NK-92 (cell line): Measurements from ENCODE around the gene SH2D5.

Source experiments
- DNase-seq: peaks from one replicate; lab custom pipeline; 2025; ENCODE audit not compliant: unreplicated experiment; lab: John Stamatoyannopoulos, UW

The SH2D5 gene

DNA sequence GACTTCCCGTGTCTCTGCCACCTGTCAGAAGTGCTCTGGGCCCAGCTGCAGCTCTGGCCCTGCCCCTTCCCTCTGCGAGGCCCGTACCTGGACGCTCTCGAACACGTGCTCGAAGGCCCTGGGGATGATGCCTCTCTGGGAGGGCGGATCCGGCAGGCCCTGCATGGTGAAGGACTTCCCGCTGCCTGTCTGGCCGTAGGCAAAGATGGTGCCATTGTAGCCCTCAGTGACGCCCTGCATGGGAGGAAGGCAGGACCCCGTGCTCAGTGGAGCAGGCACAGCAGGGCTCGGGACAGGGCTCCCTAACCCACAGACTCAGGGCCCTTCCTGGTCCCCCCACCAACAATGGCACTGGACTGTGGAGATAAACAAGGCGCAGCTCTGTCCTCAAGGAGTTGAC is 17.1 kb downstream of the SH2D5 start:
- no peak for DNase-seq

GRCh38 chr1:20713440-20713839 is 19.1 kb downstream of the SH2D5 start:
- DNase-seq: no peak

GRCh38 chr1:20712215-20712577 is 20.3 kb downstream of the SH2D5 start:
- DNase-seq: no peak

DNA sequence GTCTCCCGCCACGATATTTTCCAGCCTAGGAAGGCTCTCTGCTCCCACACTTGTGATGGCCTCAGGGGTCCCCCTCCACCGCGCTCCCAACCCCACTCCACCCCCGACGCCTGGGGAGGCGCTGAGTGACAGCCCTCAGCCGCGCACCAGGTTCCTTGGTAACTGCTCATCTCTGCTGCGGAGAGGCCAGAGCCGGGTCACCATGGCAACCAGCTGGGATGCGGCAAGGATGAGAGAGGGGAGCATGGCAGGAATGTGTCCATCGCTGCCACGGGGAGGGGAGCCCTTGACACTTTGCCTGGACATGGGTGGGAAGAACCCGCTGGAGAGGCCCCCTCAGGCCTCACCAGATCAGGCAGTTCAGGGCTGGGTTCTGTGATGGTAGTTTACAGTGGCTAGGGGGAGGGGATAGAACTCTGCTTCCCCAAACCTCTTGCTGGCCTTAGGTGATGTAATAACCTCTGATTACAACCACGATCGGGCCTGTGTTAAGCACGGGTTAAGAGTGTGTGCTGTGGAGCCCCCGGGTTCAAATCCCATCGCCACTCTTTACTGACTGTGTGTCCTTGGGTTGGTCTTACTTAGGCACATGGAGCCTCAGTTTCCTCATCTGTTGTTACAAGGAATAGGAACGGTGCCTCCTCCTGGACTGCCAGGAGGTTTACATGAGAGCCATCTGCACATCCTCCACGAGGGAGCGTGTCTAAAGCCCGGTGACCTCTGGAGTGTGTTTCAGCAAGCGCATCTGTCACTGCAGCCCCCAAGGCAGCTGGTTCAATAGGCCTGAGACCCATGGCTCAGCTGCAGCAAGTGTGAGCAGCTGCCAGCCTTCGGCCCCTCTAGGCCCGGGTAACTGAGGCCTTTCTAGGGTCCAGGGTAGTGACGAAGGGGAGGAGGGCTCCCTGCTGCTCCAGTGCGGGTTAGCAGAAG is 21.0 kb downstream of the SH2D5 start:
- DNase-seq: no peak

GRCh38 chr1:20710469-20711284 is 21.8 kb downstream of the SH2D5 start:
- DNase-seq: no peak

- no peak for DNase-seq
These were observed 22.6 kb downstream of the SH2D5 start for GRCh38 chr1:20709868-20710267.

DNA sequence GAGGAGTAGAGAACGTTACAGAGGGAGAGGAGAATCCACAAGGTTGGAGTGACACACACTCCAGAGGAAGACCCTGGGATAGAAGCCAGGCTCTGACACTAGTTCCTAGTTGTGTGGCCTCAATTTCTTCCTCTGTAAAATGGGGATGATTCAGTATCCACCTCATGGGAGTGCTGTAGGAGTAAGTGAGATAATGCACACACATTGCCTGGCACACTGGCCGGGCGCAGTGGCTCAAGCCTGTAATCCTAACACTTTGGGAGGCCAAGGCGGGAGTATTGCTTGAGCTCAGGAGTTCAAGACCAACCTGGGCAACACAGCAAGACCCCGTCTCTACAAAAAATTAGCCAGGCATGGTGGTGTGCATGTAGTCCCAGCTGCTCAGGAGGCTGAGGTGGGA is 23.6 kb downstream of the SH2D5 start:
- DNase-seq: no peak

DNA sequence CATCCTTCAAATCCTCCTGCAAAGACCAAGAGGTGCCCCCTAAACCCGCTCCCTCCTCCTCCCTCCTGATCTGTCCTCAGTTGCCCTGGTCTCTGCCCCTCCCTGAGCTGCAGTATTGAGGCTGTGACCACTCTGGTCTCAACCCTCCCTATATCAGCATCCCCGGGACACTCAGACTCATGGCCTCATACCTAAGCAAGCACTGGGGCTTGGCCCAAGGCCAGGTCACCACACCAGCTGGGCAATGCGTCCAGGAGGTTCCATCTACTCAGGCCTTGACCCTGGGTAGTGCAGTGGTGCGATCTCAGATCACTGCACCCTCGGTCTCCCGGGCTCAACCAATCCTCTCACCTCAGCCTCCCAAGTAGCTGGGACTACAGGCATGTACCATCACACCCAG is 24.4 kb downstream of the SH2D5 start:
- no peak for DNase-seq

- DNase-seq: no peak
These were observed 25.7 kb downstream of the SH2D5 start for GRCh38 chr1:20706841-20707240.

- no peak for DNase-seq
These were observed 27.2 kb downstream of the SH2D5 start for GRCh38 chr1:20705203-20705755.

- DNase-seq: no peak
These were observed 27.9 kb downstream of the SH2D5 start for GRCh38 chr1:20704390-20705202.

DNA sequence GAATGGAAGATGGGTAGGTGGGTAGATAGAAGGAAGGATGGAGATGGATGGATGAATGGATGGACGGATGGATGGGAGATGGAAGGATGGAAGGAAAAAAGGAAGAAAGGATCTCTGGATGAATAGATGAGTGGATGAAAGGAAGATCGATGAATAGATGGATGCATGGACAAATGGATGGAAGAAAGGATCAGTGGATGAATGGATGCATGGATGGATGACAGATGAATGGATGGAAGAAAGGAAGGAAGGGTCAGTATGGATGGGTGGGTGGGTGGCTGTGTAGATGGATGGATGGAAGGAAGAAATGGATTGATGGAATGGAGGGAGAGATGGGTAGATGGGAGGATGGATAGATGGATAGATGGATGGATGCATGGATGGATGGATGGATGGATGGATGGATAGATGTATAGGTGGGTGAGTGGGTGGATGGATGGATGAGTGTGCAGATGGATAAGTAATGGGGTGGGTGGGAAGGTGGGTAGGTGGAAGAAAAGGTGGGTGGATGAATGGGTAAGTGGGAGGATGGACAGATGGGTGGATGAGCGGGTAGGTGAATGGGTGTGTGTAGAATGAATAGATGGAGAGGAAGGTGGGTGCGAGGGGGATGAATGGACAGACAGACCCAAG is 29.3 kb downstream of the SH2D5 start:
- DNase-seq: no peak

DNA sequence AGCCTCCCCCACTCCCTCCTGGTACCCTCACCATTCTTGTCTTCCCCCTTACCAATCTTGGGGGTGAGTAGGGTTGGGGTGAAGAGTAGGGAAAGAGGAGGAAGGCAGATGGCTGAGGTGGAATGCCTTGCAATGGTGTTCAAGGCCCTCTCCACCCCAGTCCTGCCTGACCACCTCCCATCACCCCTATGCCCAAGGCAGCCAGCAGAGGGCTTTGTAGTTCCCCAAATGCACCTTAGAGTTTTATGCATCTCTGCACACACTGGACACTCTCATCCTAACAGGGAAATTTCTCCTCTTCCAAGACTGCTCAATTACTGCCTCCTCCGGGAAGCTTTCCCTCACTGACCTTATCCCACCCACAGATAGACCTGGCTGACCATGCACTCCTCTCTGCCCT is 30.1 kb downstream of the SH2D5 start:
- no peak for DNase-seq

DNA sequence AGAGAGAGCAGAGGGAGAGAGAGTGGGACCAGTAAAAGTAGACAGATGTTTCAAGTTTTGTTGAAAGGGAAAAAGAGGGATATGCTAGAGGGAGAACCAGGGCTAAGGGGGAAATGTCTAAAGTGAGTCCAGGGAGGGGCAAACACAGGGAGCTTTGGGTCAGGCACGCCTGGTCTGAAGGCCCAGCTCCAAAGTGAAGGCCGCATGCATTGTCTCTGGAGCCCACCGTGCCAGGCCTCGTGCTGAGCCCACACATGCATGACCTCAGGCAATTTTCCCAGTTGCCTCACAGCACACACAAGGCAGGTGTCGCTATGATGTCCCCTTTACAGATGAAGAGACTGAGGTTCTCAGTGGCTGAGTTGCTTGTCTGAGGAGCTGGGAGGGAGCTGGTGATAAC is 30.7 kb downstream of the SH2D5 start:
- no peak for DNase-seq

GRCh38 chr1:20701446-20701845 is 31.1 kb downstream of the SH2D5 start:
- no peak for DNase-seq

- no peak for DNase-seq
These were observed 31.8 kb downstream of the SH2D5 start for GRCh38 chr1:20700636-20701215.

DNA sequence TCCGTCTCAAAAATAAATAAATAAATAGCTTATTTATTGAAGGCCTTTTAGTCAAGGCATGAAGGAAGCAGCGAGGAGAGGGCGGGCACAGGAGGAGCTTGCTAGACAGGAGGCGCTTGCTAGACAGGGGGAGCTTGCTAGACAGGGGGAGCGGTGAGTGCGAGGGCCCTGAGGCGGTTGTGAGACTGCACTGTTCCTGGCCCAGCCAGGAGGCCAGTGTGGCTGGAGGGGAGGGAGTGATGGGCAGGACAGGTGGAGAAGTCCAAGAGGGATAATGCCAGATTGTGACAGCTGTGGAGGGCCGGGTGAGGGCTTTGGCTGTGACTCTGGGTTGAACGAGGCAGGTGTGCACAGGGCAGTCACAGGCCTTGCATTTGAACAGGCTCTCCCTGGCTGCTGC is 32.9 kb downstream of the SH2D5 start:
- DNase-seq: no peak

DNA sequence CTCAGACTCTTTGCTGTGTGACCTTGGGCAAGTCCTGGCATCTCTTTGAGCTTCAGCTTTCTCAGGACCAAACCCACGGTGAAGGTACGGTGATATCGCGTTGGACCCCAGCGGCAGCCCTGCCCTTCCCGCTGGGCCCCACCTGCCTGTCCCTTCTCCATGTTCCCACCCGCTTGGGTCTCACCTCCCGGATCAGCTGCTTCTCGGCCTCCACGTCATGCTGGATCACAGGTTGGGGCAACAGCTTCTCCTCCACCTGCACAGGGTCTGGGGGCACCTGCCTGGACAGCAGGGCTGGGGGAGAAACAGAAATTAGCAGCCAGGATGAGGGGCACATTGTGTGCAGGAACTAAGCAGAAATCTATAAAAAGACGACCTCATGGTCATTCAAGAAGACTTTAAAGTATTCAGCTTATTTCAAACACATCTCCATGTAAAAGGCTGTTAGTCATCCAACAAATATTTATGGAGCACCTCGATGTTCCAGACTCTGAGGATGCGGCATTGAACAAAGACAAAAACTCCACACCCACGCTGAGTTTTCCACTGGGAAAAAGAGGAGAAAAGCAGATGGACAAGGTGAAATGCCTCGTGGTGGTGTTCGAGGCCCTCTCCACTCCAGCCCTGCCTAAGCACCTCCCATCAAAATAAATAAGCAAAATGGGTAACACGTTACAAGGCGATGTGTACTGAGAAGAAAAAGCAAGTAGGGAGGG is 34.1 kb downstream of the SH2D5 start:
- DNase-seq: no peak

DNA sequence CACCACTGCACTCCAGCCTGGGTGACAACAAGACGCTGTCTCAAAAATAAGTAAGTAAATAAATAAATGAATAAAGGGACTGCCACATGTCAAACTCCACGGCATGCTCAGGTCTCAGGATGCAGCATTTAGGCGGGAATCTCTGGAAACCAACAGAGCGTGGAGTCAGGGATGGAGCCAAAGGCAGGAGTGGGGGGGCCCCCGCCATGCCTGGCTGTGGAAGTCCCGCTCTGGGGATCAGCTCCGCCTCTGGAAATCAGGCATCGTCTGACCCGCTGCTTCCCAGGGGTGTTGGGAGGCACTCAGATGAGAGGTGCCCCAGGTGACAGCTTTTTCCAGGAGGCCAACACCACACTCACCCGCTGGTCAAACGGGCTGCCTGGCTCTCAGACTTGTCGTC is 34.9 kb downstream of the SH2D5 start:
- DNase-seq: no peak
